Central memory CD8-positive, alpha-beta T cell (primary cell): ENCODE results near the gene AGPAT4.

Experiments used
- ATAC-seq: fragments of 150-1000 bp; cut with Tn5 transposase; replicated peaks from 2 replicates; pipeline ENCODE4 v1.10.0; 2022; ENCODE audit warnings: mild to moderate bottlenecking, moderate FRiP score, moderate number of reproducible peaks; ENCODE audit not compliant: poor library complexity, severe bottlenecking; ENCODE audit errors: extremely low read depth
- DNase-seq, 2 donors: peaks; one replicate each; pipeline ENCODE4 v3.0.0; 2021; ENCODE audit warnings: low spot score in 2 of 2
- H3K27ac Mint-ChIP-seq: one replicate; pipeline ENCODE4 v1.8.0; 2022; ENCODE audit warnings: low read depth, mild to moderate bottlenecking, moderate library complexity, mixed read lengths
- H3K27me3 Mint-ChIP-seq: one replicate; pipeline ENCODE4 v1.8.0; 2022; ENCODE audit warnings: mixed read lengths
- H3K36me3 Mint-ChIP-seq: one replicate; pipeline ENCODE4 v1.8.0; 2022; ENCODE audit warnings: mild to moderate bottlenecking, moderate library complexity, mixed read lengths; ENCODE audit not compliant: insufficient read depth
- H3K4me1 Mint-ChIP-seq: one replicate; pipeline ENCODE4 v1.8.0; 2022; ENCODE audit warnings: mixed read lengths
- H3K4me3 Mint-ChIP-seq: one replicate; pipeline ENCODE4 v1.8.0; 2022; ENCODE audit warnings: mild to moderate bottlenecking, moderate library complexity, mixed read lengths
- H3K9me3 Mint-ChIP-seq: one replicate; pipeline ENCODE4 v1.8.0; 2022; ENCODE audit warnings: mixed read lengths

Gene AGPAT4

DNA sequence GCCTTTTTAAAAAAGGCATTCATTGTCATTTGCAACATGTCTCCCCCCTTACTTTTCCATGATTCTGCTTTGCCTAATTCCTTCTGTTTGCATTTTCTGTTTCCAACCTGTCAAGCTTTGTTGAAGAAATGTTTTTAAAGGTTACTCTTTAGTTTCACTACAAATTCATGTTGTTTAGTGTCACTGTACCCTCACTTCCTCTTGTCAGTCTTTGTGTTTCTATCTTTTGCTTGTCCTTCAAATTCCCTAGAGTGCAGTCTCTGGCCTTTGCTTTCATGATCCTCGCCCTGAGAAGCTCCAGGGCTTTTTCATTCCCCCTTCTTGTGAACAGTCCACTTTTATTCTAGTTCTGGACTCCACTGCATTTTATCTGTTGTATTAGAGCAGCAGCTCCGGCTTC, 191.6 kb downstream of the AGPAT4 start:
- ATAC-seq (no peak), DNase-seq (no peak)
- Mint-ChIP-seq H3K36me3 (peaks cover 27% of the 10 kb centered on the region), H3K27ac (no peak overlapping the region), H3K27me3 (no peaks in the 10 kb centered on the region), H3K9me3 (no peaks in the 10 kb centered on the region), H3K4me3 (no peak overlapping the region), H3K4me1 (peaks cover 7% of the 10 kb centered on the region)

DNA sequence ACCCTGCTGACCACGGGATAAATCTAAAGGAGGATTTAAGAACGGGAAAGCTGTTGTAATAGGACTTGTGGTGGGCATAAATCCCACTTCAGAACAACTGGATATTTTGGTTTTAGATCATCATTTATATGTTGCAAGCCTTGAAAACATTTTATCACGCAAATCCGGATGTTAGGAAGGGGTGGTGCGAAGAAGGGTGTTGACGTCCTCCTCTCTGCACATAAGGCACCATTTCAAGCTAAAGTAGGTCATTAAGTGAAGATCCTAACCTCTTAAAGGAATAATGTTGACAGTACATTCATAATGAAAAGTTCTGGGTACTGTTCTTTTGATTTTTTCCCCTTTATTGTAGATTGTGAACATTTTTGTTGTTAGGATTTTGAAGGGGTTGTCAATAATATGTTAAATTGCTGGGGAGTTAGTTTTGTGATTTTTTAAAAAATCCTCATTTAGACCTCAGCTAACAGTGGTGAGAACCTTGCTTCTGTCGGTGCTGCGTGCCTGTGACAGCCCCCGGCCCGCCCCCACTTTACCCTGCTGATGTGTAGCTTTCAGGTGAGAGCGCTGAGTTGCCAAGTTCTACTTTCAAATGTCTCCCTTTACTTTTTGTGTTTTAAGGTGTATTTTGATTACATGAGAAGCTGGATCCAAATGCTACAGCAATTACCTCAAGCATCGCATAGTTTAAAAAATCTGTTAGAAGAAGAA, 193.4 kb downstream of the AGPAT4 start:
- Mint-ChIP-seq H3K27ac (peak overlapping the region; percentile 86), H3K27me3 (no peaks in the 10 kb centered on the region), H3K9me3 (no peaks in the 10 kb centered on the region), H3K4me3 (no peak overlapping the region), H3K4me1 (peaks cover 7% of the 10 kb centered on the region), H3K36me3 (peaks cover 17% of the 10 kb centered on the region)
- DNase-seq, result no peak
- peak; percentile 37 for ATAC-seq
